ENCODE data around the gene PARD3. TPM values are rescaled to one million over a fixed set of nuclear protein-coding genes. Genes with fewer than 3 reads are reported as not detected.
"Not testable (repeated sequence)": the region's sequence is repeated elsewhere in the genome, so short reads cannot be mapped to it uniquely, and the experiment has no call there.

The PARD3 gene
- total and polyA plus RNA-seq, 7 experiments from 2014 or later = 0.19 to 1.2 (median 0.43) TPM

DNA sequence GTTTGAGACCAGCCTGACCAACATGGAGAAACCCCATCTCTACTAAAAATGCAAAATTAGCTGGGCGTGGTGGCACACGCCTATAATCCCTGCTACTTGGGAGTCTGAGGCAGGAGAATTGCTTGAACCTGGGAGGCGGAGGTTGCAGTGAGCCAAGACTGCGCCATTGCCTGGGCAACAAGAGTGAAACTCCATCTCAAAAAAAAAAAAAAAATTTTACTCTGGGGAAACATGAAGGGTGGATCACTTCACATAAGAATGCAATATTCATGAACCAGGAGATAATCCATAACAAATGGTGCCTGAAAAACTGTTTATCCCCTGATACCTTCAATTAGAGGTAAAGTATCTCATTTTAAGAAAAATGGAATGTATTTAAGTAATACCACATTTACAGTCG lies 21.5 kb downstream of the PARD3 start:
- H3K27me3 Mint-ChIP-seq = peaks cover 0 to 29% (median 4%) of the 10 kb centered on the region in 5 donors
- ATAC-seq; H3K36me3 ChIP-seq (ENCODE audit: control insufficient read depth in 2 of 3, insufficient read depth in 3 of 3, low read length in 3 of 3); POLR2A ChIA-PET; H3K27me3 ChIP-seq (ENCODE audit: control insufficient read depth in 2 of 2, insufficient read depth in 2 of 2, low read length in 2 of 2); H3K9me3 Mint-ChIP-seq; H3K4me3 Mint-ChIP-seq; H3K4me1 ChIP-seq (ENCODE audit: control insufficient read depth in 2 of 2, insufficient read depth in 2 of 2, low read length in 2 of 2); H3K9me3 ChIP-seq (ENCODE audit: control insufficient read depth in 2 of 3, low read length in 3 of 3); H3K27ac Mint-ChIP-seq; H3K27ac ChIP-seq (ENCODE audit: low read depth, low read length); H3K4me1 Mint-ChIP-seq; CTCF ChIA-PET; H3K36me3 Mint-ChIP-seq; intact Hi-C loops (cut with micrococcal nuclease); H3K4me3 ChIP-seq (ENCODE audit: low read length); DNase-seq: not testable (repeated sequence)

GRCh38 chr10:34792881-34793280 lies 22.2 kb downstream of the PARD3 start:
- no peaks in the 10 kb centered on the region for H3K9me3 ChIP-seq (ENCODE audit: control insufficient read depth in 2 of 3, low read length in 3 of 3)
- intact Hi-C loops (cut with micrococcal nuclease) = no loop called here
- no peaks in the 10 kb centered on the region for H3K27me3 ChIP-seq (ENCODE audit: control insufficient read depth in 2 of 2, insufficient read depth in 2 of 2, low read length in 2 of 2)
- Mint-ChIP-seq H3K4me3 (no peak overlapping the region), H3K27me3 (peaks cover 0 to 35% (median 4%) of the 10 kb centered on the region in 5 donors), H3K36me3 (no peaks in the 10 kb centered on the region), H3K4me1 (peaks cover 0 to 2% (median 0%) of the 10 kb centered on the region in 7 donors), H3K9me3 (peaks cover 0 to 3% (median 0%) of the 10 kb centered on the region in 11 donors), H3K27ac (no peak overlapping the region)
- H3K4me3 ChIP-seq (ENCODE audit: low read length) = no peak overlapping the region
- ATAC-seq (no peak), DNase-seq (no peak)
- no peak overlapping the region for H3K27ac ChIP-seq (ENCODE audit: low read depth, low read length)
- ChIA-PET POLR2A (no interaction called here), CTCF (no interaction called here)
- no peaks in the 10 kb centered on the region for H3K4me1 ChIP-seq (ENCODE audit: control insufficient read depth in 2 of 2, insufficient read depth in 2 of 2, low read length in 2 of 2)
- H3K36me3 ChIP-seq (ENCODE audit: control insufficient read depth in 2 of 3, insufficient read depth in 3 of 3, low read length in 3 of 3) = no peaks in the 10 kb centered on the region

- H3K4me1 Mint-ChIP-seq = peaks cover 0 to 2% (median 0%) of the 10 kb centered on the region in 7 donors
- H3K4me1 ChIP-seq (ENCODE audit: control insufficient read depth in 2 of 2, insufficient read depth in 2 of 2, low read length in 2 of 2) = no peaks in the 10 kb centered on the region
- ATAC-seq (no peak), DNase-seq (no peak)
- H3K9me3 ChIP-seq (ENCODE audit: control insufficient read depth in 2 of 3, low read length in 3 of 3) = no peaks in the 10 kb centered on the region
- H3K4me3 ChIP-seq (ENCODE audit: low read length) = no peak overlapping the region
- POLR2A ChIA-PET = no interaction called here
- H3K27me3 ChIP-seq (ENCODE audit: control insufficient read depth in 2 of 2, insufficient read depth in 2 of 2, low read length in 2 of 2) = no peaks in the 10 kb centered on the region
- no peaks in the 10 kb centered on the region for H3K36me3 Mint-ChIP-seq
- intact Hi-C loops (cut with micrococcal nuclease) = no loop called here
- peaks cover 0 to 35% (median 4%) of the 10 kb centered on the region in 5 donors for H3K27me3 Mint-ChIP-seq
- H3K27ac Mint-ChIP-seq = no peak overlapping the region
- H3K9me3 Mint-ChIP-seq = peaks cover 0 to 3% (median 0%) of the 10 kb centered on the region in 11 donors
- H3K4me3 Mint-ChIP-seq = no peak overlapping the region
- CTCF ChIA-PET = no interaction called here
- H3K36me3 ChIP-seq (ENCODE audit: control insufficient read depth in 2 of 3, insufficient read depth in 3 of 3, low read length in 3 of 3) = no peaks in the 10 kb centered on the region
- no peak overlapping the region for H3K27ac ChIP-seq (ENCODE audit: low read depth, low read length)
Observed at GRCh38 chr10:34791947-34792346, 23.1 kb downstream of the PARD3 start.

GRCh38 chr10:34791228-34791627 lies 23.9 kb downstream of the PARD3 start:
- H3K4me1 ChIP-seq (ENCODE audit: control insufficient read depth in 2 of 2, insufficient read depth in 2 of 2, low read length in 2 of 2) = no peaks in the 10 kb centered on the region
- Mint-ChIP-seq H3K4me1 (peaks cover 0 to 2% (median 0%) of the 10 kb centered on the region in 7 donors), H3K36me3 (no peaks in the 10 kb centered on the region), H3K27me3 (peaks cover 0 to 35% (median 4%) of the 10 kb centered on the region in 5 donors), H3K9me3 (peaks cover 0 to 3% (median 0%) of the 10 kb centered on the region in 11 donors), H3K27ac (no peak overlapping the region), H3K4me3 (no peak overlapping the region)
- ATAC-seq (no peak), DNase-seq (no peak)
- no peak overlapping the region for H3K4me3 ChIP-seq (ENCODE audit: low read length)
- no peaks in the 10 kb centered on the region for H3K27me3 ChIP-seq (ENCODE audit: control insufficient read depth in 2 of 2, insufficient read depth in 2 of 2, low read length in 2 of 2)
- H3K9me3 ChIP-seq (ENCODE audit: control insufficient read depth in 2 of 3, low read length in 3 of 3) = no peaks in the 10 kb centered on the region
- intact Hi-C loops (cut with micrococcal nuclease) = no loop called here
- H3K27ac ChIP-seq (ENCODE audit: low read depth, low read length) = no peak overlapping the region
- POLR2A ChIA-PET = no interaction called here
- no peaks in the 10 kb centered on the region for H3K36me3 ChIP-seq (ENCODE audit: control insufficient read depth in 2 of 3, insufficient read depth in 3 of 3, low read length in 3 of 3)
- CTCF ChIA-PET = no interaction called here

DNA sequence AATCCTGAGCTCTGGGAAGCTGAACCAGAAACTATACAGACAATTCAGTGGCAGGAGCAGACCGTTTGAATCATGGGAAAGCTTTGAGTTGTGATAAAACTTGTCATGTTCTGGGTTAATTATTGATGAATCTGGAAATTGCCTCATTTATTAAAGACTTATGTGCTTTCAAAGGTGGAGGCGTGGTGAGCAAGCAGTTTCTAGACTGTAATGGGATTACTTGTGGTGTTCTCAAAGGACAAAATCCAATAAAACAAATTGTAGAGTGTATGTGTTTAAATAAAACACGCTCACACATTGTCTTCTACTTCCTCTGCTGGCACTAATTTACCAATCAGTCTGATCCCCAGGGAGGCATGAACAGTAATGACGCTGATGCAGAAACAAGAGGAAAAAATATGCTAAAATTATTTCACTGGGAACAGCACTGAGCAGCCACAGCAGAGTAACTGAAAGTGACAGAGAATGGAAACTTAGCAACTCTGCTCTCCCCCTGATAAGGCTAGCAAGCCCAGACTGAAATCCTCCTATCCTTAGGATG lies 25.1 kb downstream of the PARD3 start:
- intact Hi-C loops (cut with micrococcal nuclease) = no loop called here
- no peak overlapping the region for H3K4me3 Mint-ChIP-seq
- Histone ChIP-seq H3K4me3 (ENCODE audit: low read length) (no peak overlapping the region), H3K9me3 (ENCODE audit: control insufficient read depth in 2 of 3, low read length in 3 of 3) (no peaks in the 10 kb centered on the region), H3K4me1 (ENCODE audit: control insufficient read depth in 2 of 2, insufficient read depth in 2 of 2, low read length in 2 of 2) (no peaks in the 10 kb centered on the region), H3K27me3 (ENCODE audit: control insufficient read depth in 2 of 2, insufficient read depth in 2 of 2, low read length in 2 of 2) (no peaks in the 10 kb centered on the region), H3K36me3 (ENCODE audit: control insufficient read depth in 2 of 3, insufficient read depth in 3 of 3, low read length in 3 of 3) (no peaks in the 10 kb centered on the region), H3K27ac (ENCODE audit: low read depth, low read length) (no peak overlapping the region)
- no peaks in the 10 kb centered on the region for H3K36me3 Mint-ChIP-seq
- ATAC-seq (no peak), DNase-seq (no peak)
- H3K4me1 Mint-ChIP-seq = peaks cover 0 to 2% (median 0%) of the 10 kb centered on the region in 7 donors
- no peak overlapping the region for H3K27ac Mint-ChIP-seq
- CTCF ChIA-PET = no interaction called here
- POLR2A ChIA-PET = no interaction called here
- H3K9me3 Mint-ChIP-seq = peaks cover 0 to 3% (median 0%) of the 10 kb centered on the region in 11 donors
- peaks cover 0 to 33% (median 4%) of the 10 kb centered on the region in 5 donors for H3K27me3 Mint-ChIP-seq

- Mint-ChIP-seq H3K27me3 (peaks cover 0 to 35% (median 14%) of the 10 kb centered on the region in 5 donors), H3K4me1 (peaks cover 0 to 2% (median 0%) of the 10 kb centered on the region in 7 donors), H3K9me3 (peaks cover 0 to 1% (median 0%) of the 10 kb centered on the region in 11 donors), H3K4me3 (no peak overlapping the region), H3K36me3 (no peaks in the 10 kb centered on the region), H3K27ac (no peak overlapping the region)
- Histone ChIP-seq H3K27me3 (ENCODE audit: control insufficient read depth in 2 of 2, insufficient read depth in 2 of 2, low read length in 2 of 2) (no peaks in the 10 kb centered on the region), H3K4me3 (ENCODE audit: low read length) (no peak overlapping the region), H3K9me3 (ENCODE audit: control insufficient read depth in 2 of 3, low read length in 3 of 3) (no peaks in the 10 kb centered on the region), H3K27ac (ENCODE audit: low read depth, low read length) (no peak overlapping the region), H3K4me1 (ENCODE audit: control insufficient read depth in 2 of 2, insufficient read depth in 2 of 2, low read length in 2 of 2) (no peaks in the 10 kb centered on the region), H3K36me3 (ENCODE audit: control insufficient read depth in 2 of 3, insufficient read depth in 3 of 3, low read length in 3 of 3) (no peaks in the 10 kb centered on the region)
- POLR2A ChIA-PET = no interaction called here
- intact Hi-C loops (cut with micrococcal nuclease) = no loop called here
- CTCF ChIA-PET = no interaction called here
- ATAC-seq (no peak), DNase-seq (no peak)
Observed at GRCh38 chr10:34786464-34786863, 28.6 kb downstream of the PARD3 start.

DNA sequence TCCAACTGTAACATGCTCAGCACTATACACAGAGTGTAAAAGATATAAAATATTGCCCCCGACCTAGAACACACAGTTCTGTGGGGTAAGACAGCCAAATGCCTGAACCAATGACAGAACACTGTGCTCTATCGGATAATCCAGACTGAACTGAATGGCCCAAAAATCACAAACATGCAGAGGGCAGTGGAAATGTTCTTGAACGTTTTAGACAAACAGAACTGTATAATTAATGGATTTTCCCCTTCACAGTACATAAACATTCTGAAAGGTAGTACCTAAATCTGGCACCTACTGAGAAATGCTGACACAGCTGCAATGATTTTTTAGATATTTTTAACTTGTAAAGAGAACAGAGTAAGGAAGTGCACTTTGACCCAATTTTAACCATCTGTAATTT lies 33.4 kb downstream of the PARD3 start:
- Histone ChIP-seq H3K9me3 (ENCODE audit: control insufficient read depth in 2 of 3, low read length in 3 of 3) (no peaks in the 10 kb centered on the region), H3K36me3 (ENCODE audit: control insufficient read depth in 2 of 3, insufficient read depth in 3 of 3, low read length in 3 of 3) (no peaks in the 10 kb centered on the region), H3K4me3 (ENCODE audit: low read length) (no peak overlapping the region), H3K27ac (ENCODE audit: low read depth, low read length) (no peak overlapping the region), H3K27me3 (ENCODE audit: control insufficient read depth in 2 of 2, insufficient read depth in 2 of 2, low read length in 2 of 2) (no peaks in the 10 kb centered on the region), H3K4me1 (ENCODE audit: control insufficient read depth in 2 of 2, insufficient read depth in 2 of 2, low read length in 2 of 2) (no peaks in the 10 kb centered on the region)
- H3K9me3 Mint-ChIP-seq = no peaks in the 10 kb centered on the region
- ATAC-seq (no peak), DNase-seq (no peak)
- intact Hi-C loops (cut with micrococcal nuclease) = no loop called here
- peaks cover 14 to 46% (median 30%) of the 10 kb centered on the region in 5 donors for H3K27me3 Mint-ChIP-seq
- no peak overlapping the region for H3K27ac Mint-ChIP-seq
- H3K36me3 Mint-ChIP-seq = no peaks in the 10 kb centered on the region
- H3K4me1 Mint-ChIP-seq = peaks cover 5 to 11% (median 8%) of the 10 kb centered on the region in 7 donors
- POLR2A ChIA-PET = no interaction called here
- H3K4me3 Mint-ChIP-seq = no peak overlapping the region
- CTCF ChIA-PET = no interaction called here

Data from naive thymus-derived CD4-positive, alpha-beta T cell (primary cell).